Left lung (tissue), 10 donors: Measurements from ENCODE around the gene DNASE1L1. TPM values are rescaled to one million over a fixed set of nuclear protein-coding genes. Genes with fewer than 3 reads are reported as not detected.

Source experiments
- ATAC-seq: fragments of 200-7000 bp; cut with Tn5 transposase; one replicate; pipeline ENCODE4 v1.9.1; 2020; ENCODE audit warnings: moderate library complexity
- DNase-seq, 4 donors: peaks; one replicate each; pipeline ENCODE4 v3.0.0-alpha.2; 2013 to 2020
- H3K27ac ChIP-seq, 2 donors: fragments of 200-600 bp; sonication (generic) in 1 of 2; one replicate each; pipeline versions ENCODE4 v1.5.0 to v1.8.0; 2020 to 2021
- H3K27me3 ChIP-seq, 2 donors: fragments of 200-600 bp; sonication (generic) in 1 of 2; one replicate each; pipeline versions ENCODE4 v1.5.0 to v1.8.0; 2020 to 2021
- H3K36me3 ChIP-seq, 2 donors: fragments of 200-600 bp; sonication (generic) in 1 of 2; one replicate each; pipeline versions ENCODE4 v1.5.0 to v1.8.0; 2020 to 2021
- H3K4me1 ChIP-seq, 2 donors: fragments of 200-600 bp; one replicate each; pipeline ENCODE4 v1.8.0; 2021
- H3K4me3 ChIP-seq, 2 donors: fragments of 200-600 bp; sonication (generic) in 1 of 2; one replicate each; pipeline versions ENCODE4 v1.5.0 to v1.8.0; 2020 to 2021; ENCODE audit warnings: mild to moderate bottlenecking in 1 of 2
- H3K9me3 ChIP-seq, 2 donors: fragments of 200-600 bp; sonication (generic) in 1 of 2; one replicate each; pipeline versions ENCODE4 v1.5.0 to v1.8.0; 2020 to 2021
- CTCF ChIP-seq, 2 donors: fragments of 200-600 bp; sonication (generic) in 1 of 2; IDR thresholded peaks; one replicate each; pipeline versions ENCODE4 v1.5.0 to v1.8.0; 2021; ENCODE audit warnings: antibody characterized with exemption in 2 of 2
- intact Hi-C, 2 donors: fragments of 100-400 bp; cut with DNase I; formaldehyde crosslinking; loops; one replicate each; pipeline versions ENCODE4 v1.11.2 to v1.14.2; 2022
- polyA plus RNA-seq, 6 donors: library from polyadenylated mRNA; unstranded; fragments of 120-200 nt; gene quantifications; one replicate each; pipeline ENCODE4 v1.2.1, GENCODE V29; 2013; ENCODE audit not compliant: insufficient read length in 6 of 6
- total RNA-seq, 2 donors: library from RNA; stranded (reverse); fragmentation: NEBNext Ultra II Directional; extraction: Animal tissue kit (Norgen Biotek cat#: 25700); gene quantifications; one replicate each; pipeline ENCODE4 v1.2.1, GENCODE V29; 2021
- donor health status: DM: no; HTN: yes; CAD: no.
- donor health status: DM: no; HTN: no; CAD: no.

DNASE1L1 gene
- total and polyA plus RNA-seq, 8 donors: 8.8 to 36.1 (median 10.4) TPM

DNA sequence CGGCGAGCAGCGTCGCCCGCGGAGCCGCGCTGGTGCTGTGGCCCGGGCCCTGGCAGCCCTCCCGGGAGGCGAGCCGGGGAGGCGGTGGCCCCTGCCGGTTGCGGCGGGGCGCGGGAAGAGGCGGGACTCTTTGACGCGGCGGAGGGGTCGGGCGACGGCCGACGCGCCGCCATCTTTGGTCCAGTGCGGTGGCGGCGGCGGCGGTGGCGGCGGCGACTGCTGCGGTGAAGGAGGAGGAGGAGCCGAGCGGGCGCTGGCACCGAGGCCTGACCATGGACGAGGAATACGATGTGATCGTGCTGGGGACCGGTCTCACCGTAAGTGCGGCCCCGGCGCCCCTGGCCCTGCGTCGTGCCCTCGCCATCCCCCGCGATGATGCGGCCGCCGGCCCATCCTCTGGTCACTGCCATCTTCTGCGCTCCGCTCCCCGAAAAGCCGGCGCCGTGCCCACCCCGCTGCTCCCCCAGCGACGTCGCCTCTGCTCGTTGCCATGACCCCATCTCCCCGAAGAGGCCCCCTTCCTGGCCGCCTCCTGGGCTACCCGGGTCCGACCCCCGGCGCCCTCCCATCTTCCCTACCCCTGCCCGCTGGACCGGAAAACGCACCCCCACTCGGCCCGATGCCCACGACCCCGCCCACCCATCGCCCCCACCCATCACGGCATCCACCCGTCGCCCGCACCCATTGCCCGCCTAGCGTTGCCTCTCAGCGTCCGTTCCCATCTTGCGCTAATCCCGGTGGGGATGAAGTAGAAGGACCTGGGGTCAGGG, 28.1 kb upstream of the DNASE1L1 start, which contains the start of gene GDI1:
Gene GDI1 (plus strand): TSS at position 172 of the 770 bp plus-strand sequence. CDS start 101 bp downstream, at position 273.
- H3K4me3 ChIP-seq: peak within 1 kb of the TSS; percentile 46 to 84
- ATAC-seq (peak; percentile 69), DNase-seq (peak in 3 of 4 donors; percentile 28 to 85 (median 46))
- no peaks in the 10 kb centered on the region for H3K27me3 ChIP-seq
- peaks cover 0 to 71% of the 10 kb centered on the region in 2 donors for H3K36me3 ChIP-seq
- peak within 1 kb of the TSS; percentile 75 to 76 for H3K27ac ChIP-seq
- no peak for TF ChIP-seq CTCF (IDR thresholded peaks at IDR 0.05)
- H3K4me1 ChIP-seq: peaks cover 0 to 22% of the 10 kb centered on the region in 2 donors
- intact Hi-C loops: no loop called here
- H3K9me3 ChIP-seq: no peaks in the 10 kb centered on the region

- peaks cover 0 to 70% of the 10 kb centered on the region in 2 donors for H3K36me3 ChIP-seq
- peak overlapping the region; percentile 75 to 76 for H3K27ac ChIP-seq
- no peak for TF ChIP-seq CTCF (IDR thresholded peaks at IDR 0.05)
- H3K4me3 ChIP-seq: peak overlapping the region; percentile 46 to 84
- no peaks in the 10 kb centered on the region for H3K9me3 ChIP-seq
- DNase-seq: peak in 2 of 4 donors; percentile 30 to 32
- peaks cover 0 to 25% of the 10 kb centered on the region in 2 donors for H3K4me1 ChIP-seq
- peak; percentile 35 for ATAC-seq
- H3K27me3 ChIP-seq: no peaks in the 10 kb centered on the region
- intact Hi-C loops: no loop called here
These were observed 27.4 kb upstream of the DNASE1L1 start for GRCh38 chrX:154436374-154436982.

DNA sequence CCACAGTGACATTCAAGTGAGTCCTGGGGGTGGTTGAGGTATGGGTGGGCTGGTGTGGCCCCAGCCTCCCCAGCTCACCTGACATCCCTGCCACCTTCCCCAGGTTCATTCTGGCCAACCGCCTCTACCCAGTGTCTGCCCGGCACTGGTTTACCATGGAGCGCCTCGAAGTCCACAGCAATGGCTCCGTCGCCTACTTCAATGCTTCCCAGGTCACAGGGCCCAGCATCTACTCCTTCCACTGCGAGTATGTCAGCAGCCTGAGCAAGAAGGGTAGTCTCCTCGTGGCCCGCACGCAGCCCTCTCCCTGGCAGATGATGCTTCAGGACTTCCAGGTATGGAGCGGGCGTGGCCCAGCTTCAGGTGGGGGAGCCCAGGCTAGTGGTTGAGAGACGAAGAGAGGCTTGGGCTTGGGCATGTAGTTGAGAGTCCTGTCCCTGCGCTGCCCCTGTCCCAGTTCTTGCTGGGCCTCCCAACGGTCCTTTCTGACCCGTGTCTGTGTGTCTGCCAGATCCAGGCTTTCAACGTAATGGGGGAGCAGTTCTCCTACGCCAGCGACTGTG, 26.2 kb upstream of the DNASE1L1 start:
- H3K4me1 ChIP-seq: peaks cover 0 to 34% of the 10 kb centered on the region in 2 donors
- peaks cover 0 to 57% of the 10 kb centered on the region in 2 donors for H3K36me3 ChIP-seq
- TF ChIP-seq CTCF (IDR thresholded peaks at IDR 0.05): no peak
- intact Hi-C loops: no loop called here
- H3K4me3 ChIP-seq: no peak overlapping the region
- no peaks in the 10 kb centered on the region for H3K27me3 ChIP-seq
- DNase-seq: no peak
- no peak for ATAC-seq
- no peaks in the 10 kb centered on the region for H3K9me3 ChIP-seq
- H3K27ac ChIP-seq: no peak overlapping the region

- no peak overlapping the region for H3K4me3 ChIP-seq
- no peak for DNase-seq
- peaks cover 0 to 40% of the 10 kb centered on the region in 2 donors for H3K4me1 ChIP-seq
- peaks cover 0 to 51% of the 10 kb centered on the region in 2 donors for H3K36me3 ChIP-seq
- H3K27ac ChIP-seq: no peak overlapping the region
- no peaks in the 10 kb centered on the region for H3K9me3 ChIP-seq
- intact Hi-C loops: no loop called here
- no peak for ATAC-seq
- no peaks in the 10 kb centered on the region for H3K27me3 ChIP-seq
- TF ChIP-seq CTCF (IDR thresholded peaks at IDR 0.05): no peak
These were observed 25.5 kb upstream of the DNASE1L1 start for GRCh38 chrX:154434394-154435168.
